ENCODE measurements around the gene NANS.

- TF ChIP-seq POLR2AphosphoS5 (IDR thresholded peaks at IDR 0.05; ENCODE audit: borderline replicate concordance, low read depth, low read length), result no peak
- TF ChIP-seq EZH2 (IDR thresholded peaks at IDR 0.05), result no peak
- no peak for TF ChIP-seq FOXP2 (optimal IDR thresholded peaks at IDR 0.05; ENCODE audit: control extremely low read depth, extremely low read length, insufficient read depth)
Measured at GRCh38 chr9:98071737-98072136, 15.2 kb downstream of the NANS start.
